AG09319 (cell line): ENCODE data around the gene CNKSR2.

Experiments
- DNase-seq: peaks from one replicate; pipeline ENCODE4 v3.0.0-alpha.2; 2010; ENCODE audit warnings: low read depth; ENCODE audit errors: extremely low read depth
- CTCF ChIP-seq: IDR thresholded peaks from 2 replicates; pipeline ENCODE4 v1.5.1; 2011; ENCODE audit warnings: low read depth, mild to moderate bottlenecking, inconsistent platforms, low read length, moderate library complexity

The CNKSR2 gene

GRCh38 chrX:21691512-21692018 is 317.3 kb downstream of the CNKSR2 start:
- no peak for TF ChIP-seq CTCF
- no peak for DNase-seq

GRCh38 chrX:21698272-21698671 is 324.1 kb downstream of the CNKSR2 start:
- no peak for TF ChIP-seq CTCF
- no peak for DNase-seq

GRCh38 chrX:21699136-21699535 is 324.9 kb downstream of the CNKSR2 start:
- no peak for TF ChIP-seq CTCF

GRCh38 chrX:21700275-21700674 is 326.1 kb downstream of the CNKSR2 start:
- no peak for TF ChIP-seq CTCF
- no peak for DNase-seq

More at GRCh38 chrX:21699136-21699535, 324.9 kb downstream of the CNKSR2 start:
- DNase-seq: no peak

GRCh38 chrX:21700967-21701366 is 326.7 kb downstream of the CNKSR2 start:
- TF ChIP-seq CTCF: no peak
- DNase-seq: no peak

- DNase-seq: no peak
- TF ChIP-seq CTCF: no peak
These were observed 328.5 kb downstream of the CNKSR2 start for GRCh38 chrX:21702725-21703124.
